Mesendoderm (in vitro differentiated cells): ENCODE measurements around the gene IQGAP2.

ENCODE experiments used
- DNase-seq: peaks from one replicate; pipeline ENCODE4 v3.0.0; 2013
- H2AK5ac ChIP-seq: 2 replicates; pipeline ENCODE4 v1.6.1; 2013; ENCODE audit warnings: low read length, inconsistent platforms
- H2BK120ac ChIP-seq: 2 replicates; pipeline ENCODE4 v1.6.1; 2013; ENCODE audit warnings: low read depth, mild to moderate bottlenecking, low read length, moderate library complexity, mixed read lengths
- H2BK15ac ChIP-seq: replicated peaks from 2 replicates; pipeline ENCODE4 v1.6.1; 2013; ENCODE audit warnings: low read depth, mild to moderate bottlenecking, moderate library complexity
- H2BK5ac ChIP-seq: 2 replicates; pipeline ENCODE4 v1.6.1; 2013; ENCODE audit warnings: low read length, inconsistent platforms
- H3K18ac ChIP-seq: 2 replicates; pipeline ENCODE4 v1.6.1; 2013; ENCODE audit warnings: mild to moderate bottlenecking, low read length, mixed read lengths
- H3K23ac ChIP-seq: one replicate; pipeline ENCODE4 v1.6.1; 2013; ENCODE audit warnings: low read length
- H3K27ac ChIP-seq: 2 replicates; pipeline ENCODE4 v1.5.1; 2013; ENCODE audit warnings: low read depth, mild to moderate bottlenecking, inconsistent platforms, low read length, moderate library complexity
- H3K27me3 ChIP-seq: 2 replicates; pipeline ENCODE4 v1.6.1; 2013; ENCODE audit warnings: low read length, control low read depth, mild to moderate bottlenecking, inconsistent platforms; ENCODE audit not compliant: insufficient read depth, poor library complexity
- H3K36me3 ChIP-seq: 2 replicates; pipeline ENCODE4 v1.6.1; 2013; ENCODE audit warnings: low read length, inconsistent platforms; ENCODE audit not compliant: control insufficient read depth, insufficient read depth
- H3K4ac ChIP-seq: one replicate; pipeline ENCODE4 v1.6.1; 2013; ENCODE audit warnings: low read depth, mild to moderate bottlenecking, low read length, moderate library complexity
- H3K4me1 ChIP-seq: 2 replicates; pipeline ENCODE4 v1.6.1; 2013; ENCODE audit warnings: low read depth, low read length, inconsistent platforms; ENCODE audit not compliant: control insufficient read depth
- H3K4me2 ChIP-seq: 2 replicates; pipeline ENCODE4 v1.6.1; 2013; ENCODE audit warnings: low read length
- H3K4me3 ChIP-seq: 2 replicates; pipeline ENCODE4 v1.5.1; 2013; ENCODE audit warnings: mild to moderate bottlenecking, low read length
- H3K56ac ChIP-seq: one replicate; pipeline ENCODE4 v1.6.1; 2013; ENCODE audit warnings: low read length
- H3K79me1 ChIP-seq: 2 replicates; pipeline ENCODE4 v1.6.1; 2013; ENCODE audit warnings: low read length, inconsistent platforms
- H3K79me2 ChIP-seq: 2 replicates; pipeline ENCODE4 v1.6.1; 2013; ENCODE audit warnings: mild to moderate bottlenecking, low read length; ENCODE audit not compliant: control insufficient read depth, insufficient read depth
- H3K9ac ChIP-seq: 2 replicates; pipeline ENCODE4 v1.6.1; 2013; ENCODE audit warnings: low read length, inconsistent platforms
- H4K5ac ChIP-seq: one replicate; pipeline ENCODE4 v1.6.1; 2013; ENCODE audit warnings: low read length
- H4K8ac ChIP-seq: one replicate; pipeline ENCODE4 v1.6.1; 2013; ENCODE audit warnings: low read depth, mild to moderate bottlenecking, control low read depth, low read length, moderate library complexity
- WGBS: extraction: QIAGEN DNeasy Blood & Tissue Kit; methylation state at CpG from one replicate; pipeline ENCODE4 v1.1.7; 2013; ENCODE audit warnings: low lambda C conversion rate, missing lambda C conversion rate; ENCODE audit not compliant: insufficient coverage; ENCODE audit errors: extremely low coverage; 5-methylcytosine and 5-hydroxymethylcytosine counted together

The IQGAP2 gene

GRCh38 chr5:76582230-76583162, 179.4 kb downstream of the IQGAP2 start:
- Histone ChIP-seq H3K79me1 (no peaks in the 10 kb centered on the region), H4K5ac (no peak overlapping the region), H3K4me1 (no peaks in the 10 kb centered on the region), H2BK15ac (no peak overlapping the region), H3K9ac (no peak overlapping the region), H2BK120ac (no peak overlapping the region), H3K36me3 (no peaks in the 10 kb centered on the region), H3K4me3 (no peak overlapping the region), H3K27ac (no peak overlapping the region), H3K79me2 (no peaks in the 10 kb centered on the region), H4K8ac (no peak overlapping the region), H3K27me3 (no peaks in the 10 kb centered on the region), H3K4me2 (no peak overlapping the region), H3K4ac (peak overlapping the region; percentile 31), H2AK5ac (no peak overlapping the region), H3K18ac (no peak overlapping the region), H3K56ac (no peak overlapping the region), H3K23ac (no peak overlapping the region), H2BK5ac (no peak overlapping the region)
- WGBS: no CpG with 5 or more reads among the region's 6 CpGs
- peak; percentile 7 for DNase-seq

DNA sequence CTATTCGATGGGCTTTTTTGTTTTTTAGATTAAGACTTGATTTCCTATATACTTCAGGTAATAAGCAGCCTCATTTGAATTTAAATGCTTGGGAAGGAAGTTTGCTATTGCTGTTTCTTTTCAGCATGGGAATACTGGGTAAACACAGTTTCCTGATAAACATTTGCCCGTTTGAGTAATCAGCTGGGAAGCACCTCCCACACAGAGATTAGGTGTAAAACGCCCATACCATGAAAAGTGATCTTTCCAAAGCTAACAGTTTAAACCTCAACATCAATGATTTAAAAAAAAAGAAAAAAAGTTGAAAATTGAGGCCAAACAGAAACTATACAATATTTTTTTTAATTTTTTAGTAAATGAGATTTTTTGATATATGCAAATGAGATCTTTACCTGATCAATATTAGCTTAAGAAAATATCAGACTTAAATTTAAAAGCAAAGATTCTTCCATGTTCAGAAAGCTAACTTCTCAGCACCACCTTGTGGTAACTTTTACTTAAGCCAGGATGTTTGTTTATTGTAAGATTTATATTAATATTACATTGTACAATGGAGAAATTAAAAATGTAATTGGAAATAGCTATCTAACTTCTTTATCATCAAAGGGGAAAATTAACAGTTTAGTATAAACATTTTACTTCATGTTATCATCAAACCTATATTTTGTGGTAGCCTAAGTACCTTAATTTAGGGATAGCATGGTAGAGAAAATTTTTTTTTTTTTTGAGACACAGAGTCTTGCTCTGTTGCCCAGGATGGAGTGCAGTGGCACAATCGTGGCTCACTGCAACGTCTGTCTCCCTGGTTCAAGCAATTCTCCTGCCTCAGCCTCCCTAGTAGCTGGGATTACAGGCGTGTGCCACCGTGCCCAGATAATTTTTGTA, 180.3 kb downstream of the IQGAP2 start:
- Histone ChIP-seq H3K18ac (no peak overlapping the region), H2BK15ac (no peak overlapping the region), H3K79me2 (no peaks in the 10 kb centered on the region), H3K36me3 (no peaks in the 10 kb centered on the region), H3K56ac (no peak overlapping the region), H3K4me2 (no peak overlapping the region), H3K4me3 (no peak overlapping the region), H4K8ac (no peak overlapping the region), H3K4ac (peak overlapping the region; percentile 31), H2BK5ac (no peak overlapping the region), H3K9ac (no peak overlapping the region), H4K5ac (no peak overlapping the region), H2BK120ac (no peak overlapping the region), H3K79me1 (no peaks in the 10 kb centered on the region), H3K27me3 (no peaks in the 10 kb centered on the region), H3K27ac (no peak overlapping the region), H3K4me1 (no peaks in the 10 kb centered on the region), H2AK5ac (no peak overlapping the region), H3K23ac (no peak overlapping the region)
- WGBS: no CpG with 5 or more reads among the region's 7 CpGs
- DNase-seq: peak; percentile 31

DNA sequence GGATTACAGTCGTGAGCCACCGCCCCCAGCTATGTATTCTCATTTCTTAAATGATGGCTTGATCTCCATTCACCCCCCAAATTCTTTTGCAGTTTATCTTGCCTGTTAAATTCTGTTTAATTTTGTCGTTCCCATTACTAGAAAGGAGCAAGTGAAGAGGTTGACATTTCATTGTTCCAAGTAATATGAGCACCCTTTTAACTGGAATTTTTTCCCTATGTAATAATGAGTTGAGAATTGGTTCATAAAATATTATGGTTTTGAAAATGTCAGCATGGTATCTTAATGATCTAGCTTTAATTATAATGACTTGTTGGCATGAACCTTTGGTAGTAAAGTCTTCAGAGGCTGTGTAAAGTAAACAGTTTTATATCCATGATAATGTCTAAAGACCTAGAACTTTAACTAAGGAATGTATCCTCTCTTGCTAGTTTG, 182.7 kb downstream of the IQGAP2 start:
- H2BK120ac ChIP-seq: no peak overlapping the region
- no peak overlapping the region for H2BK15ac ChIP-seq
- H4K8ac ChIP-seq: no peak overlapping the region
- H3K9ac ChIP-seq: no peak overlapping the region
- no peak overlapping the region for H2BK5ac ChIP-seq
- no peak overlapping the region for H3K4me2 ChIP-seq
- no peaks in the 10 kb centered on the region for H3K36me3 ChIP-seq
- no peak overlapping the region for H2AK5ac ChIP-seq
- no peaks in the 10 kb centered on the region for H3K79me2 ChIP-seq
- no peak overlapping the region for H3K4ac ChIP-seq
- no peaks in the 10 kb centered on the region for H3K4me1 ChIP-seq
- DNase-seq: no peak
- no peak overlapping the region for H3K18ac ChIP-seq
- no peaks in the 10 kb centered on the region for H3K27me3 ChIP-seq
- WGBS: no CpG with 5 or more reads among the region's 3 CpGs
- H4K5ac ChIP-seq: no peak overlapping the region
- no peak overlapping the region for H3K4me3 ChIP-seq
- H3K79me1 ChIP-seq: no peaks in the 10 kb centered on the region
- H3K23ac ChIP-seq: no peak overlapping the region
- H3K56ac ChIP-seq: no peak overlapping the region
- H3K27ac ChIP-seq: no peak overlapping the region

- Histone ChIP-seq H3K79me2 (no peaks in the 10 kb centered on the region), H2BK120ac (no peak overlapping the region), H3K27me3 (no peaks in the 10 kb centered on the region), H3K56ac (no peak overlapping the region), H3K4ac (no peak overlapping the region), H3K23ac (no peak overlapping the region), H4K8ac (no peak overlapping the region), H3K36me3 (no peaks in the 10 kb centered on the region), H3K79me1 (no peaks in the 10 kb centered on the region), H3K4me2 (no peak overlapping the region), H4K5ac (no peak overlapping the region), H2BK5ac (no peak overlapping the region), H3K4me3 (no peak overlapping the region), H3K9ac (no peak overlapping the region), H3K18ac (no peak overlapping the region), H3K4me1 (no peaks in the 10 kb centered on the region), H3K27ac (no peak overlapping the region), H2BK15ac (no peak overlapping the region), H2AK5ac (no peak overlapping the region)
- no peak for DNase-seq
- no CpG with 5 or more reads among the region's 4 CpGs for WGBS
These were observed 183.4 kb downstream of the IQGAP2 start for GRCh38 chr5:76586531-76586930.

DNA sequence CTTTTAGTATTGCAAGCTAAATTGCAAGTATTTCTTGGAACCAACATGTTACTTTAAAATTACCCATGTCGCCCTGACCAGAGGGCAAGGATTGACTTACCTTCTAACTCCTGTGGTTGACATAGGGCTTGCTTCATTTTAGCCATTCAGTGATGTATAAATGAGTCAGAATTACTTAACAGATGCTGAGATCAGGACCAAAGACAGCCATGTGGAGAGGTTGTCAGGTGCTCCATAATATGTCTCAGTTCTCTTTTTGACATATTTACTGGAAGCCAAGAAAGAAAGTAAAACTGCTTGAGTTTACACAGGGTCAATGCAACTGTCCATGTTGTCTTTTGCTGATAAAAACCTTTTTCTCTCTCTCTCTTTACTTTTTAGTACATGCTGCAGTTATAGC, 186.9 kb downstream of the IQGAP2 start:
- H2BK15ac ChIP-seq: no peak overlapping the region
- no peak overlapping the region for H2BK120ac ChIP-seq
- H3K27me3 ChIP-seq: no peaks in the 10 kb centered on the region
- no peak overlapping the region for H3K23ac ChIP-seq
- no CpG with 5 or more reads among the region's 1 CpG for WGBS
- no peak overlapping the region for H3K4me2 ChIP-seq
- no peak overlapping the region for H3K9ac ChIP-seq
- H3K4ac ChIP-seq: no peak overlapping the region
- no peaks in the 10 kb centered on the region for H3K79me1 ChIP-seq
- no peak overlapping the region for H3K56ac ChIP-seq
- H3K4me1 ChIP-seq: no peaks in the 10 kb centered on the region
- H3K79me2 ChIP-seq: no peaks in the 10 kb centered on the region
- no peak overlapping the region for H2AK5ac ChIP-seq
- H2BK5ac ChIP-seq: no peak overlapping the region
- no peaks in the 10 kb centered on the region for H3K36me3 ChIP-seq
- no peak overlapping the region for H3K18ac ChIP-seq
- no peak overlapping the region for H4K8ac ChIP-seq
- DNase-seq: no peak
- H3K27ac ChIP-seq: no peak overlapping the region
- no peak overlapping the region for H3K4me3 ChIP-seq
- no peak overlapping the region for H4K5ac ChIP-seq
